ENCODE results near the gene C11orf71. TPM values are rescaled to one million over a fixed set of nuclear protein-coding genes. Genes with fewer than 3 reads are reported as not detected.
A peak's percentile ranks its signal among the peaks of the same experiment; 100 is the strongest.

The C11orf71 gene
- total RNA-seq (10.5 and 21.7 TPM in 2 replicates), polyA plus RNA-seq (16.7 TPM in 2 replicates)

DNA sequence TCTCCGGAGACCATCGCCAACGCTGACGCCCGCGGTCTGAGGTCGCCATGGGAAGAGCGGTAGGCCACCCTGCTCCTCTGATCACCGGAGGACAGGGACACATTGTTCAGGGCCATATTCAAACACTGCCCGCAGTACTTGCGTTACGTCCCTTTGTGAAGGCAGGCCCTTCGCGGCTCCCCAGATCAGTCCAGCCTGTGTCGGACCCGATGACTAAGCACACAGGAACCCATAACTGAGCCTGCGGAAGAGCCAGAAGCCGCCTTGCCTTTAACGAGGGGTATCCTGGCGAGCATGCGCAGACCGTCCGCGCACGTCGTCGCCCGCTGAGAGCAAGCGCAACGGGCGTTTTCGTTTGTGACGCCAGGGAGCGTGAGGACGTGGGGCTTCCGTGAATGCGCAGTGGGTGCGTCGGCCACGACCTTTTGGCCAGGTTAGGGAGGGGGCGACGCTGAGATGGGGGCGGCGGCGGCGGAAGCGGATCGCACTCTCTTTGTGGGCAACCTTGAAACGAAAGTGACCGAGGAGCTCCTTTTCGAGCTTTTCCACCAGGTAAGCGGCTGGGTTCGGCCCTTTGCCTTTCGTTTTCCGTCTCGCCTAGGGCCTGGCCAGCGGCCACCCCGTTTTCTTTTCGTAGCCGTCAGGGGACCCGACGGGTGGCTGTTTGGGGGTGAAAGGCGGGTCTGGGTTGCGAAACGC, at the start of gene C11orf71, which contains the start of gene RBM7:
Gene C11orf71, minus strand, starts transcription at position 296 of the 699 bp plus-strand sequence. Its CDS starts 180 bp downstream, at position 116.
Gene RBM7, plus strand, starts transcription at position 451 of the 699 bp plus-strand sequence. Its CDS starts 6 bp downstream, at position 457.
- DNase-seq (ENCODE audit: low read depth in 1 of 2, low spot score in 1 of 2), result peak; percentile 97 to 99
- peak within 1 kb of the TSS; percentile 84 for H3K4me3 ChIP-seq
- peaks cover 16% of the 10 kb centered on the region for H3K4me1 ChIP-seq (ENCODE audit: low read depth)

GRCh38 chr11:114449845-114450244, 49.5 kb upstream of the C11orf71 start:
- H3K4me1 ChIP-seq (ENCODE audit: low read depth), result peaks cover 4% of the 10 kb centered on the region
- DNase-seq (ENCODE audit: low read depth in 1 of 2, low spot score in 1 of 2), result no peak
- H3K27me3 ChIP-seq, result no peaks in the 10 kb centered on the region
- H3K4me3 ChIP-seq, result no peak overlapping the region
- H3K9me3 ChIP-seq (ENCODE audit: low read depth), result no peaks in the 10 kb centered on the region
- TF ChIP-seq, protein P1, sequence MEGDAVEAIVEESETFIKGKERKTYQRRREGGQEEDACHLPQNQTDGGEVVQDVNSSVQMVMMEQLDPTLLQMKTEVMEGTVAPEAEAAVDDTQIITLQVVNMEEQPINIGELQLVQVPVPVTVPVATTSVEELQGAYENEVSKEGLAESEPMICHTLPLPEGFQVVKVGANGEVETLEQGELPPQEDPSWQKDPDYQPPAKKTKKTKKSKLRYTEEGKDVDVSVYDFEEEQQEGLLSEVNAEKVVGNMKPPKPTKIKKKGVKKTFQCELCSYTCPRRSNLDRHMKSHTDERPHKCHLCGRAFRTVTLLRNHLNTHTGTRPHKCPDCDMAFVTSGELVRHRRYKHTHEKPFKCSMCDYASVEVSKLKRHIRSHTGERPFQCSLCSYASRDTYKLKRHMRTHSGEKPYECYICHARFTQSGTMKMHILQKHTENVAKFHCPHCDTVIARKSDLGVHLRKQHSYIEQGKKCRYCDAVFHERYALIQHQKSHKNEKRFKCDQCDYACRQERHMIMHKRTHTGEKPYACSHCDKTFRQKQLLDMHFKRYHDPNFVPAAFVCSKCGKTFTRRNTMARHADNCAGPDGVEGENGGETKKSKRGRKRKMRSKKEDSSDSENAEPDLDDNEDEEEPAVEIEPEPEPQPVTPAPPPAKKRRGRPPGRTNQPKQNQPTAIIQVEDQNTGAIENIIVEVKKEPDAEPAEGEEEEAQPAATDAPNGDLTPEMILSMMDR (IDR thresholded peaks at IDR 0.05; ENCODE audit: low read depth, low read length), result no peak
- no peak overlapping the region for H3K27ac ChIP-seq
- H3K36me3 ChIP-seq, result peaks cover 21% of the 10 kb centered on the region

More for the DNA sequence above, at the start of gene C11orf71, which contains the start of gene RBM7:
- peak within 1 kb of the TSS; percentile 98 for H3K27ac ChIP-seq
- H3K9me3 ChIP-seq (ENCODE audit: low read depth), result no peaks in the 10 kb centered on the region
- H3K36me3 ChIP-seq, result peaks cover 6% of the 10 kb centered on the region
- H3K27me3 ChIP-seq, result no peaks in the 10 kb centered on the region
- TF ChIP-seq, protein P1 (IDR thresholded peaks at IDR 0.05; ENCODE audit: low read depth, low read length), result no peak

DNA sequence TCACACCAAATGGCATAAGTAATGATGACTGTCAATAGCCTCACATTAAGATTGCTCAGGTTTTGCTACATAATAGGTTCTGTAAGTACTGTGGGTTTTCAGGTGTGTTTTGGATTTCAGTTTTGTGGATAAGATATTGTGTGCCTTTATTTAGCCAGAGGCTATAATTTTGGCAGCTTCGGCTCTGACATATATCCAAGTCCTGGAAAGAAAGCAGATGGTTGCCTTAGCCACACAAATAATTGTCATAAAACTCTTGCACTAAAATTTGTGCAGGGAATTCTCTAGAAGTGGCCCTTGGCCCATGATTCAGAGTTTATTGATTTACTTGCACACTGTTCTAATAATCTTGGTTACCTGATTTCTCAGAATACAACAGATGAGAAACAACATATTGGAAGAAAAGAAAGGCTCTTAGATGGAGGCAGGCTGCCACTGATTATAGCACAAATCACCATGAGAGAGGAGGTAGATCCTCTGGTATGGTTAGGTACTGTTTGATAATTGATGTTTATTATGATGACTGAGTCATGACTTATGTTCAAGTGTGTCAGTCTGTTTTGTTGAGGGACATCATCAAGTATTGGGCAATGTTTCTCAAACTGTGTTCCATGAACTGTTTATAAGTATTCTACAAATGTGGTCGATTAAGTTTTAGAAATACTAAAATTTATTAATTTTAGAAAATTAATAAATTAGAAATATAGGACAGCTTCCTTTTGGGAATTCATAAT, 48.6 kb upstream of the C11orf71 start:
- DNase-seq (ENCODE audit: low read depth in 1 of 2, low spot score in 1 of 2), result no peak
- no peaks in the 10 kb centered on the region for H3K9me3 ChIP-seq (ENCODE audit: low read depth)
- TF ChIP-seq, protein P1 (IDR thresholded peaks at IDR 0.05; ENCODE audit: low read depth, low read length), result no peak
- H3K4me3 ChIP-seq, result no peak overlapping the region
- H3K27ac ChIP-seq, result no peak overlapping the region
- peaks cover 11% of the 10 kb centered on the region for H3K4me1 ChIP-seq (ENCODE audit: low read depth)
- peaks cover 21% of the 10 kb centered on the region for H3K36me3 ChIP-seq
- no peaks in the 10 kb centered on the region for H3K27me3 ChIP-seq

GRCh38 chr11:114447892-114448291, 47.6 kb upstream of the C11orf71 start:
- Histone ChIP-seq H3K36me3 (peaks cover 21% of the 10 kb centered on the region), H3K27me3 (no peaks in the 10 kb centered on the region), H3K4me3 (no peak overlapping the region), H3K27ac (no peak overlapping the region), H3K4me1 (ENCODE audit: low read depth) (peaks cover 19% of the 10 kb centered on the region), H3K9me3 (ENCODE audit: low read depth) (no peaks in the 10 kb centered on the region)
- TF ChIP-seq, protein P1 (IDR thresholded peaks at IDR 0.05; ENCODE audit: low read depth, low read length), result no peak
- DNase-seq (ENCODE audit: low read depth in 1 of 2, low spot score in 1 of 2), result peak in 1 of 2 donors; percentile 69

DNA sequence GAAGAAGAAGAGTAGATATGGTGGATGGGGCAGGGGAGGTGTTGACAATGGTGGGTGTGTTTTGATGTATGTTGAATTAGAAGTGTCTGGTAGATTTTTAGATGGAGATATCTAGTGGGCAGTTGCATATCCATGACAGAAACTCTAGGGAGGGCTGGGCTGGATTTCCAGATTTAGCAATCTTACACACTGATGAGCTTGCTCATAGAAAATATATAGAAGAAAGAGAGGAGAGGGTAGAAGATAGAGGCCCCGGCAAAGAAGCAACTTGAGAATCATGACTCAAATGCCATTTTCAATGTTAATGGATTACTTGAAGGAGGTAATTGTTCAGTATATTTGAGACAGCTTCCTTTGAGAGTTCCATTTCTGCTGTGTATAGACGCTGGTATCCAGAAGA, 47.1 kb upstream of the C11orf71 start:
- Histone ChIP-seq H3K27ac (no peak overlapping the region), H3K4me1 (ENCODE audit: low read depth) (peaks cover 19% of the 10 kb centered on the region), H3K4me3 (no peak overlapping the region), H3K9me3 (ENCODE audit: low read depth) (no peaks in the 10 kb centered on the region), H3K27me3 (no peaks in the 10 kb centered on the region), H3K36me3 (peaks cover 21% of the 10 kb centered on the region)
- TF ChIP-seq, protein P1 (IDR thresholded peaks at IDR 0.05; ENCODE audit: low read depth, low read length), result no peak
- peak in 1 of 2 donors; percentile 22 for DNase-seq (ENCODE audit: low read depth in 1 of 2, low spot score in 1 of 2)
